Nephron (organoid): ENCODE measurements around the gene SPRR4.

ENCODE experiments used
- H3K27ac Mint-ChIP-seq, 3 experiments: 2 replicates each; pipeline ENCODE4 v1.8.0; 2020; ENCODE audit warnings: mixed read lengths in 3 of 3, mild to moderate bottlenecking in 2 of 3, moderate library complexity in 1 of 3
- H3K27me3 Mint-ChIP-seq: 2 replicates; pipeline ENCODE4 v1.8.0; 2021; ENCODE audit warnings: low read depth, mild to moderate bottlenecking, moderate library complexity, mixed read lengths
- H3K36me3 Mint-ChIP-seq: 2 replicates; pipeline ENCODE4 v1.8.0; 2020; ENCODE audit warnings: low read depth, mixed read lengths
- H3K4me1 Mint-ChIP-seq: 2 replicates; pipeline ENCODE4 v1.8.0; 2020; ENCODE audit warnings: mixed read lengths
- H3K4me3 Mint-ChIP-seq, 3 experiments: 2 replicates each; pipeline ENCODE4 v1.8.0; 2020; ENCODE audit warnings: mild to moderate bottlenecking in 3 of 3, mixed read lengths in 3 of 3, moderate library complexity in 2 of 3
- H3K9me3 Mint-ChIP-seq: 2 replicates; pipeline ENCODE4 v1.8.0; 2020; ENCODE audit warnings: mixed read lengths
- CTCF ChIP-seq, 3 experiments: fragments of 200-600 bp; sonication (generic); IDR thresholded peaks; one replicate each; pipeline ENCODE4 v1.5.0; 2021; ENCODE audit warnings: antibody characterized with exemption in 3 of 3; ENCODE audit not compliant: unreplicated experiment in 3 of 3

Gene SPRR4

GRCh38 chr1:152969036-152969435 lies 1.4 kb upstream of the SPRR4 start:
- Mint-ChIP-seq H3K9me3 (no peaks in the 10 kb centered on the region), H3K36me3 (no peaks in the 10 kb centered on the region), H3K27me3 (no peaks in the 10 kb centered on the region), H3K4me3 (no peak overlapping the region), H3K27ac (no peak overlapping the region), H3K4me1 (no peaks in the 10 kb centered on the region)
- TF ChIP-seq CTCF (IDR thresholded peaks at IDR 0.05; ENCODE audit: unreplicated experiment in 3 of 3): no peak

GRCh38 chr1:152972196-152972886 lies 1.9 kb downstream of the SPRR4 start:
- no peaks in the 10 kb centered on the region for H3K36me3 Mint-ChIP-seq

GRCh38 chr1:152976688-152977087 lies 6.2 kb downstream of the SPRR4 start:
- TF ChIP-seq CTCF (IDR thresholded peaks at IDR 0.05; ENCODE audit: unreplicated experiment in 3 of 3): no peak
- peaks cover 14% of the 10 kb centered on the region for H3K27me3 Mint-ChIP-seq
- no peaks in the 10 kb centered on the region for H3K36me3 Mint-ChIP-seq
- H3K4me3 Mint-ChIP-seq: no peak overlapping the region
- no peak overlapping the region for H3K27ac Mint-ChIP-seq
- no peaks in the 10 kb centered on the region for H3K9me3 Mint-ChIP-seq
- no peaks in the 10 kb centered on the region for H3K4me1 Mint-ChIP-seq

More at GRCh38 chr1:152972196-152972886, 1.9 kb downstream of the SPRR4 start:
- H3K4me3 Mint-ChIP-seq: no peak overlapping the region
- H3K27me3 Mint-ChIP-seq: no peaks in the 10 kb centered on the region
- no peak for TF ChIP-seq CTCF (IDR thresholded peaks at IDR 0.05; ENCODE audit: unreplicated experiment in 3 of 3)
- no peaks in the 10 kb centered on the region for H3K4me1 Mint-ChIP-seq
- no peak overlapping the region for H3K27ac Mint-ChIP-seq
- no peaks in the 10 kb centered on the region for H3K9me3 Mint-ChIP-seq

GRCh38 chr1:152977614-152978013 lies 7.2 kb downstream of the SPRR4 start:
- peaks cover 4% of the 10 kb centered on the region for H3K4me1 Mint-ChIP-seq
- no peaks in the 10 kb centered on the region for H3K9me3 Mint-ChIP-seq
- peaks cover 14% of the 10 kb centered on the region for H3K27me3 Mint-ChIP-seq
- no peak overlapping the region for H3K4me3 Mint-ChIP-seq
- H3K27ac Mint-ChIP-seq: no peak overlapping the region
- no peaks in the 10 kb centered on the region for H3K36me3 Mint-ChIP-seq
- no peak for TF ChIP-seq CTCF (IDR thresholded peaks at IDR 0.05; ENCODE audit: unreplicated experiment in 3 of 3)

- Mint-ChIP-seq H3K9me3 (no peaks in the 10 kb centered on the region), H3K4me3 (no peak overlapping the region), H3K27me3 (peaks cover 18% of the 10 kb centered on the region), H3K36me3 (no peaks in the 10 kb centered on the region), H3K4me1 (peaks cover 8% of the 10 kb centered on the region), H3K27ac (peak overlapping the region in 2 of 3 experiments; percentile 39 to 82)
- TF ChIP-seq CTCF (IDR thresholded peaks at IDR 0.05; ENCODE audit: unreplicated experiment in 3 of 3): no peak
These were observed 10.2 kb downstream of the SPRR4 start for GRCh38 chr1:152980676-152981075.
